OCI-LY1 (cell line): Measurements from ENCODE around the gene IRS2.

Source experiments
- H2AFZ ChIP-seq: fragments of 200-600 bp; sonication (generic), shearing (Covaris generic); 2 replicates; pipeline ENCODE4 v1.6.0; 2014; ENCODE audit warnings: antibody characterized with exemption, mild to moderate bottlenecking, low read length
- H3F3A ChIP-seq: fragments of 200-600 bp; sonication (generic), shearing (Covaris generic); 2 replicates; pipeline ENCODE4 v1.6.0; 2014; ENCODE audit warnings: mild to moderate bottlenecking, antibody characterized with exemption, low read length, moderate library complexity; ENCODE audit not compliant: insufficient read depth
- H3K27ac ChIP-seq: fragments of 200-600 bp; sonication (generic); 2 replicates; pipeline ENCODE4 v1.5.1; 2014; ENCODE audit warnings: low read length, mixed run types, mild to moderate bottlenecking, low read depth; ENCODE audit not compliant: poor library complexity, severe bottlenecking
- H3K27me3 ChIP-seq: fragments of 200-600 bp; sonication (generic); 2 replicates; pipeline ENCODE4 v1.6.0; 2014; ENCODE audit warnings: antibody characterized with exemption, mild to moderate bottlenecking, low read length, moderate library complexity; ENCODE audit not compliant: insufficient read depth
- H3K36me3 ChIP-seq: fragments of 200-600 bp; sonication (generic); 2 replicates; pipeline ENCODE4 v1.6.1; 2014; ENCODE audit warnings: mild to moderate bottlenecking, antibody characterized with exemption, low read length, moderate library complexity, mixed read lengths; ENCODE audit not compliant: insufficient read depth
- H3K4me1 ChIP-seq: fragments of 200-600 bp; sonication (generic); 2 replicates; pipeline ENCODE4 v1.5.1; 2014; ENCODE audit warnings: mild to moderate bottlenecking, low read length, moderate library complexity; ENCODE audit not compliant: insufficient read depth, severe bottlenecking
- H3K4me2 ChIP-seq: fragments of 200-600 bp; sonication (generic), shearing (Covaris generic); 2 replicates; pipeline ENCODE4 v1.6.1; 2014; ENCODE audit warnings: low read length
- H3K4me3 ChIP-seq: fragments of 200-600 bp; sonication (generic); 2 replicates; pipeline ENCODE4 v1.5.1; 2014; ENCODE audit warnings: low read length, low read depth, mild to moderate bottlenecking, mixed read lengths; ENCODE audit not compliant: poor library complexity, severe bottlenecking
- H3K79me2 ChIP-seq: fragments of 200-600 bp; shearing (Covaris generic); 2 replicates; pipeline ENCODE4 v1.6.1; 2016; ENCODE audit warnings: mixed run types, low read length, mixed read lengths; ENCODE audit not compliant: insufficient read depth
- H3K9ac ChIP-seq: fragments of 200-600 bp; sonication (generic), shearing (Covaris generic); 2 replicates; pipeline ENCODE4 v1.6.1; 2014; ENCODE audit warnings: mild to moderate bottlenecking, low read length, mixed read lengths
- H3K9me2 ChIP-seq: fragments of 200-600 bp; sonication (generic), shearing (Covaris generic); 2 replicates; pipeline ENCODE4 v1.6.1; 2014; ENCODE audit warnings: low read depth, mild to moderate bottlenecking, low read length, mixed read lengths
- H3K9me3 ChIP-seq: fragments of 200-600 bp; shearing (Covaris generic); 2 replicates; pipeline ENCODE4 v1.6.1; 2014; ENCODE audit warnings: low read length, mixed read lengths
- H4K20me1 ChIP-seq: fragments of 200-600 bp; sonication (generic), shearing (Covaris generic); 2 replicates; pipeline ENCODE4 v1.6.0; 2016; ENCODE audit warnings: mild to moderate bottlenecking, low read length; ENCODE audit not compliant: insufficient read depth
- EZH2 ChIP-seq: fragments of 200-600 bp; sonication (generic), shearing (Covaris generic); IDR thresholded peaks from 2 replicates; pipeline ENCODE4 v1.8.0; 2017; ENCODE audit warnings: borderline replicate concordance, mixed run types, mild to moderate bottlenecking, antibody characterized with exemption, low read length, moderate library complexity, mixed read lengths
- TF ChIP-seq, protein P1 (sequence below): fragments of 200-600 bp; sonication (generic), shearing (Covaris generic); IDR thresholded peaks from 2 replicates; pipeline ENCODE4 v1.5.1; 2017; ENCODE audit warnings: mild to moderate bottlenecking, antibody characterized with exemption, low read length, moderate library complexity, mixed read lengths

IRS2 gene

DNA sequence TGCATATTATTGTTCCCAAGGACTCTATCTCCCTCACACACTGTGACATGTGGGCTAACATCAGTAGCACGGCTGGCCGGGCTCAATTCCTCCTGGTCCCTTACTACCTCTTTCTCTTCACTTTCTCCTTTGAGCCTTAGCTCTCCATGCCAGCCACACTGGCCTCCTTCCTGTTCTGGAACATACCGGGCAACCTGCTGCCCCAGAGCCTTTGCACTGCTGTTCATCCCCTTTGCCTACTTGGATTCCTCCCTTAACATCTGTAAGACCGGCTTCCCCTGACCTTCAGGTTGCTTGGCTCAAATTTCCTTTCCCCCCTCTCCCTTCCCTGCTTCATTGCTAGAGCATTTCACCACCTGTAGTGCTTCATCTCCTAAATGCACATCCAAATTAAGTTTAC, 17.1 kb downstream of the IRS2 start:
- H3K36me3 ChIP-seq = no peaks in the 10 kb centered on the region

DNA sequence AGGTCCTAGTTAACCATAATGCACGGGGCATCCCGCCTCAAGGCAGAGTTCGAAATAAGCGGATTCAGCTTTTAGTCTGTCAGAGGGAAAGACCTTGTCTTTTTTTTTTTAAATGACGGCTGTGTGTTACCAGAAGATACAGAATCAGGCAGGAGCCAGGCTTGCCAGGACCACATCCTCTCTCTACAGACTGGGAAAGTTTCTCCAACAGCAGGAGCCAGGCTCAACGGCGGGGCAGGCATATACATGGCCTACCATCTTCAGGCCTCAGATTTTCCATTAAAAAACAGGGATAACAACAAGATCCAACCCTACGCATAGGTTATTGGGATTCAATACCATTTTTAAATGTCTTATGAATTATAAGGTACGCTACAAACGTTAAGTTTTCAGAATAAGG, 17.8 kb downstream of the IRS2 start:
- no peaks in the 10 kb centered on the region for H3K9me3 ChIP-seq
- H3K4me1 ChIP-seq = no peaks in the 10 kb centered on the region
- no peaks in the 10 kb centered on the region for H3F3A ChIP-seq
- H3K79me2 ChIP-seq = no peaks in the 10 kb centered on the region
- no peaks in the 10 kb centered on the region for H3K9me2 ChIP-seq
- H3K36me3 ChIP-seq = no peaks in the 10 kb centered on the region
- H3K27ac ChIP-seq = no peak overlapping the region
- no peak overlapping the region for H3K4me2 ChIP-seq
- no peak overlapping the region for H3K9ac ChIP-seq
- no peak overlapping the region for H2AFZ ChIP-seq
- no peaks in the 10 kb centered on the region for H3K27me3 ChIP-seq
- H4K20me1 ChIP-seq = no peaks in the 10 kb centered on the region
- no peak overlapping the region for H3K4me3 ChIP-seq
- TF ChIP-seq, protein P1, sequence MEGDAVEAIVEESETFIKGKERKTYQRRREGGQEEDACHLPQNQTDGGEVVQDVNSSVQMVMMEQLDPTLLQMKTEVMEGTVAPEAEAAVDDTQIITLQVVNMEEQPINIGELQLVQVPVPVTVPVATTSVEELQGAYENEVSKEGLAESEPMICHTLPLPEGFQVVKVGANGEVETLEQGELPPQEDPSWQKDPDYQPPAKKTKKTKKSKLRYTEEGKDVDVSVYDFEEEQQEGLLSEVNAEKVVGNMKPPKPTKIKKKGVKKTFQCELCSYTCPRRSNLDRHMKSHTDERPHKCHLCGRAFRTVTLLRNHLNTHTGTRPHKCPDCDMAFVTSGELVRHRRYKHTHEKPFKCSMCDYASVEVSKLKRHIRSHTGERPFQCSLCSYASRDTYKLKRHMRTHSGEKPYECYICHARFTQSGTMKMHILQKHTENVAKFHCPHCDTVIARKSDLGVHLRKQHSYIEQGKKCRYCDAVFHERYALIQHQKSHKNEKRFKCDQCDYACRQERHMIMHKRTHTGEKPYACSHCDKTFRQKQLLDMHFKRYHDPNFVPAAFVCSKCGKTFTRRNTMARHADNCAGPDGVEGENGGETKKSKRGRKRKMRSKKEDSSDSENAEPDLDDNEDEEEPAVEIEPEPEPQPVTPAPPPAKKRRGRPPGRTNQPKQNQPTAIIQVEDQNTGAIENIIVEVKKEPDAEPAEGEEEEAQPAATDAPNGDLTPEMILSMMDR = no peak
- TF ChIP-seq EZH2 = no peak

More for the DNA sequence above, 17.1 kb downstream of the IRS2 start:
- Histone ChIP-seq H3K27ac (no peak overlapping the region), H3K79me2 (no peaks in the 10 kb centered on the region), H2AFZ (no peak overlapping the region), H3K27me3 (no peaks in the 10 kb centered on the region), H3K9me3 (no peaks in the 10 kb centered on the region), H3K9me2 (no peaks in the 10 kb centered on the region), H3K4me1 (no peaks in the 10 kb centered on the region), H3K9ac (no peak overlapping the region), H4K20me1 (no peaks in the 10 kb centered on the region), H3K4me3 (no peak overlapping the region), H3K4me2 (no peak overlapping the region), H3F3A (no peaks in the 10 kb centered on the region)
- TF ChIP-seq EZH2 = no peak
- TF ChIP-seq, protein P1 = no peak

GRCh38 chr13:109768176-109768575, 18.2 kb downstream of the IRS2 start:
- Histone ChIP-seq H3K9ac (no peak overlapping the region), H3K79me2 (no peaks in the 10 kb centered on the region), H3F3A (no peaks in the 10 kb centered on the region), H3K27me3 (peaks cover 3% of the 10 kb centered on the region; the same call in 1 of the 2 replicates), H3K27ac (no peak overlapping the region), H3K9me3 (no peaks in the 10 kb centered on the region), H3K4me1 (no peaks in the 10 kb centered on the region), H4K20me1 (no peaks in the 10 kb centered on the region), H3K9me2 (no peaks in the 10 kb centered on the region), H3K36me3 (no peaks in the 10 kb centered on the region), H3K4me2 (no peak overlapping the region), H3K4me3 (no peak overlapping the region), H2AFZ (no peak overlapping the region)
- TF ChIP-seq EZH2 = no peak
- TF ChIP-seq, protein P1 = no peak
